B cell (primary cell): ENCODE results near the gene CRTC1.

Source experiments
- EZH2 ChIP-seq: IDR thresholded peaks from 2 replicates; pipeline ENCODE4 v1.6.1; 2012; ENCODE audit warnings: borderline replicate concordance, low read depth, mild to moderate bottlenecking, moderate library complexity, low read length; ENCODE audit not compliant: insufficient read depth, poor library complexity, severe bottlenecking
- TF ChIP-seq, protein P1 (sequence below): fragments of 200-600 bp; IDR thresholded peaks from one replicate; pipeline ENCODE4 v1.8.0; 2022; ENCODE audit warnings: antibody characterized with exemption, mild to moderate bottlenecking

DNA sequence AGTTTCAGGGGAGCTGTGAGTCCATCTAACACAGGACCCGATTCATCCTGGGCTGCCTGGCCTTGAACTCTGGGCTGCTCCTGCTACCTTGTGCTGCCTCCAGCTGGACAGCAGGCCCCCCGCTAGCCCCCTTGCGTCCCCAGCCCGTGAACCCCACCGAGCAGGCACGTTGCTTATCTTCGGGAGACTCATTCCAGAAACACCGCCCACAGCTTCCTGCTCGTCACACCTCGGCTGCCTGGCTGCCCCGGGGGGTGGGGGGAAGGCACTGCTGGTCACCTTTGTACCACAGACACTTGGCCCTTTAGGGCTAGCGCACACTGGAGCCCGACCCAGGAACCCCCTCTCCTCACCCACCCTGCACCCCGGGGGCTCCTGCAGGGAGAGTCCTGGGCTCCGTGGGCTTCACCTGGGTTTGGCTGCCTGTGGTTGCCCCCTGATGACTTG lies 48.1 kb downstream of the CRTC1 start:
- TF ChIP-seq, protein P1, sequence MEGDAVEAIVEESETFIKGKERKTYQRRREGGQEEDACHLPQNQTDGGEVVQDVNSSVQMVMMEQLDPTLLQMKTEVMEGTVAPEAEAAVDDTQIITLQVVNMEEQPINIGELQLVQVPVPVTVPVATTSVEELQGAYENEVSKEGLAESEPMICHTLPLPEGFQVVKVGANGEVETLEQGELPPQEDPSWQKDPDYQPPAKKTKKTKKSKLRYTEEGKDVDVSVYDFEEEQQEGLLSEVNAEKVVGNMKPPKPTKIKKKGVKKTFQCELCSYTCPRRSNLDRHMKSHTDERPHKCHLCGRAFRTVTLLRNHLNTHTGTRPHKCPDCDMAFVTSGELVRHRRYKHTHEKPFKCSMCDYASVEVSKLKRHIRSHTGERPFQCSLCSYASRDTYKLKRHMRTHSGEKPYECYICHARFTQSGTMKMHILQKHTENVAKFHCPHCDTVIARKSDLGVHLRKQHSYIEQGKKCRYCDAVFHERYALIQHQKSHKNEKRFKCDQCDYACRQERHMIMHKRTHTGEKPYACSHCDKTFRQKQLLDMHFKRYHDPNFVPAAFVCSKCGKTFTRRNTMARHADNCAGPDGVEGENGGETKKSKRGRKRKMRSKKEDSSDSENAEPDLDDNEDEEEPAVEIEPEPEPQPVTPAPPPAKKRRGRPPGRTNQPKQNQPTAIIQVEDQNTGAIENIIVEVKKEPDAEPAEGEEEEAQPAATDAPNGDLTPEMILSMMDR = no peak
- no peak for TF ChIP-seq EZH2
